GM21423 (cell line): ENCODE data around the gene CLIP4.
A peak's percentile ranks its signal among the peaks of the same experiment; 100 is the strongest.
"Not testable (repeated sequence)": the region's sequence is repeated elsewhere in the genome, so short reads cannot be mapped to it uniquely, and the experiment has no call there.

Experiments
- ATAC-seq: cut with Tn5 transposase; IDR thresholded peaks from one replicate; pipeline ENCODE4 v1.9.1; 2021; ENCODE audit warnings: mild to moderate bottlenecking, moderate library complexity; ENCODE audit not compliant: unreplicated experiment

Gene CLIP4, protein sequence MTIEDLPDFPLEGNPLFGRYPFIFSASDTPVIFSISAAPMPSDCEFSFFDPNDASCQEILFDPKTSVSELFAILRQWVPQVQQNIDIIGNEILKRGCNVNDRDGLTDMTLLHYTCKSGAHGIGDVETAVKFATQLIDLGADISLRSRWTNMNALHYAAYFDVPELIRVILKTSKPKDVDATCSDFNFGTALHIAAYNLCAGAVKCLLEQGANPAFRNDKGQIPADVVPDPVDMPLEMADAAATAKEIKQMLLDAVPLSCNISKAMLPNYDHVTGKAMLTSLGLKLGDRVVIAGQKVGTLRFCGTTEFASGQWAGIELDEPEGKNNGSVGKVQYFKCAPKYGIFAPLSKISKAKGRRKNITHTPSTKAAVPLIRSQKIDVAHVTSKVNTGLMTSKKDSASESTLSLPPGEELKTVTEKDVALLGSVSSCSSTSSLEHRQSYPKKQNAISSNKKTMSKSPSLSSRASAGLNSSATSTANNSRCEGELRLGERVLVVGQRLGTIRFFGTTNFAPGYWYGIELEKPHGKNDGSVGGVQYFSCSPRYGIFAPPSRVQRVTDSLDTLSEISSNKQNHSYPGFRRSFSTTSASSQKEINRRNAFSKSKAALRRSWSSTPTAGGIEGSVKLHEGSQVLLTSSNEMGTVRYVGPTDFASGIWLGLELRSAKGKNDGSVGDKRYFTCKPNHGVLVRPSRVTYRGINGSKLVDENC

DNA sequence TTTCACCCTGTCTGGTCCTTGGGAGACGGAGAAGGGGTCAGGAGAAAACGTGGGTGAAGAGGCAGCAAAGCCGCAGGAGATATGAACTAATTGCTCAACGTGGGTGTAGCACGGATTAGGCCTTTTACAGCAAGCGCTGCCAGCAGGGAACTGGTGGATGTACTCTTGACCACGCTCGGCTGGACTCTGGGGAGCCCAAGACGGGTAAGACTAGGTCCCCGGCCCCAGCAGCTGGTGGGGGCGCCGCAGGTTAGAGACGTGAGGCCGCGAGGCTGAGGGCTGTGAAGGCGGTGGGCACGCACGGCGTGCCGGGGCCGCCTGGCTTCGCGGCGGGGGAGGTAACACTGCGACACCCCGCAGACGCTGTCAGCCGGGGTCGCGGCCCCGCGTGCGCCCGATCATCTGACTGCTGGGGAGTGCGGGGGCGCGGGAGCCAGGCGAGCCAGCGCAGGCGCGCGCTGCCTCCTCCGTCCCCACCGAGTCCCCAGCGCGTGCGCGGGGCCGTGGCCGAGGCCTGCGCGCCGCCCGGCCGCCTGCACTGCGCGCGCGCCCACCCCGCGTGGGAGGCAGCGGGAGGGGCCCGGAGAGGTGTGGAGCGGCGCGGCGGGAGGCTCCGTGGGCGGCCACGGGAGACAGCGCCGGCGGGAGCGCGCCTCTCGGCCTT, at the start of gene CLIP4:
CLIP4 (plus strand) TSS at position 470 of the 664 bp plus-strand sequence. CDS start 5,974 bp downstream, outside the sequence.
- ATAC-seq, result peak; percentile 34

DNA sequence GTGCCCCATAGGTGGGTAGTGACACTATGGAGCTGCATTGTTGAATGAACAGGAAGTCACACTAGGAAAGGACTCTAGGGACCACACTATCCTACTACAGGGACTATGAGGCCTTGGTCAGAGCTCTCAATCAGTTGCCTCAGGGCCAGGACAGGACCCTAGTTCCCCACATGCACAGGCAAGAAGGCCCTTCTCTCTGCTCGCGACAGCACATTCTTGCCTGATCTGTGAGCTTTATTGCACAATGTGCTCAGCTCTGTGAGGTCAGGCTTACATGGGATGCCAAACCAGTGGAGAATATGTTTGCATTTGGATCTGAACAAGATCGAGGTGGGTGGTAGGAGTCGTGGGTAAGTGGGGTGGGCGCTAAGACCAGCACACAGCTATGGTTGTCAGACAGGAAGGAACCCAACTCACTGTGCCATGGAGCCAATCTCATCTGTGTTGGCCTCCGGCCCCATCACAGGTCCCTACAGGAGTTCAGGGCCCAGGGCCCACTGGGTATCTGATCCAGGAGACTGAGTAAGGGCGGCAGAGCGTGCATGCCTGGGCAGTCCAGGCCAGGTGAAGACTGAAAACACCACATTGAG, 48.8 kb upstream of the CLIP4 start:
- ATAC-seq, result no peak

DNA sequence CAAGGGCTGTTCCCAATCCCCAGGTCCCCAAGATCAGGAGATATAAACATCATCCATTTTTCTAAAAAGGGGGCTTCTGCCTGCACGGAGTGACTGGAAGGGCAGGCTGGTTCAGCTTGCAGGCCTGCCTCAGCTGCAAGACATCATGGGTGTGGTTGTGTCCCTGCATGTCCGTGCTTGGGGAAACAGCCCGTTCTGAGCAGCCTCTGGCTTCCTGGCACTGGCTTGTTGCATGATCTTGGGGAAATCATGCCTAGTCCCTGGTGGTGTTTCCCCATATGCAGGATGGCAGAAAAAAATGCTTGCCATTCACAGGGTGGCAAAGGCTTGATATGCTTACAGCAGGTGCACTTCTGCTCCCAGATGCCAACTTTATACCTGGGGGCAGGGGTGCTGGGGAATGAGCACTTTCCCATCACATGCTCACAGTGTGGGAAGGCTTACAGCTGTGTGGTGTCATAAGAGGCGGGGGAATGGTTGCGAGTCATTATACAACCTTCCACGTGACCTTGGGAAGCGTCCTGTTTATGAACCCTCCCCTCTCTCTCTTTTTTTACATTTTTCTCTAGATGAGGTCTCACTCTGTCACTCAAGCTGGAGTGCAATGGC, 48.1 kb upstream of the CLIP4 start:
- no peak for ATAC-seq

DNA sequence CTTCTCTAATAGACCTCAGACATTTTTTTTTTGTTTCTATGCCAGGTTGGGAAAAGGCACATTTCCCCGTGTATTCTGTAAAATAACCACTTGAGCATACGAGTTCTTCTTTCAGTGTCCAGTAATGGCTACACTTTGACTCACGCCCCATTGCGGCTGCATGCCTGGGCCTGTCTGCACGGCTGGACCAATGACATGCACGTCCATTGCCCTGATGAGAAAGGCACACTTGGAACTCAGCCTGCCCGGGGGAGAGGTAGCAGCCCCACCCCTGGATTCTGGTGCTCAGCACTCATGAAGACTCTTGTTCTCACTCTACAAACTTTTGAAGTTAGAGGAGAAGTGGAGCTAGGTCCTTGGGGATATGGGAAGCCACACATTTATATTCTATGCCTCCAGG, 46.7 kb upstream of the CLIP4 start:
- no peak for ATAC-seq

DNA sequence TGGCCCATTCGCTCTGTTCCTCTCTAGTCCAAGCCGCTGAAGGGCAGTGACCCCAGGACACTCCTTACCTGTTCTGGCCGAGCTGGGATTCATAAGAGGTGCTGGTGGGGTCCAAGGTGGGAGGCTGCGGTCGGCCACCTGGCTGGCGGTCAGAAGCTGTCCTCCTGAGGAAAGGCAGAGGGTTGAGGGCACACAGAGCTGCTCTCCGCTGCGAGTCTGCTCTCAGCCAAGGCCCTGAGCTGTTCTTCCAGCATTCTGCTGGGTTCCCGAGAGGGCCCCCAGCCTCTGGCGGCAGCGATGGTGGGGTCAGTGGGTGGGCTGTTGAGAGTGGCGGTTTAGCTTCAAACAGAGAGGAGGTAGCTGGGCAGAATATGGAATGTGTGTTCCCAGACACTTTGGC, 44.7 kb upstream of the CLIP4 start:
- ATAC-seq, result no peak

DNA sequence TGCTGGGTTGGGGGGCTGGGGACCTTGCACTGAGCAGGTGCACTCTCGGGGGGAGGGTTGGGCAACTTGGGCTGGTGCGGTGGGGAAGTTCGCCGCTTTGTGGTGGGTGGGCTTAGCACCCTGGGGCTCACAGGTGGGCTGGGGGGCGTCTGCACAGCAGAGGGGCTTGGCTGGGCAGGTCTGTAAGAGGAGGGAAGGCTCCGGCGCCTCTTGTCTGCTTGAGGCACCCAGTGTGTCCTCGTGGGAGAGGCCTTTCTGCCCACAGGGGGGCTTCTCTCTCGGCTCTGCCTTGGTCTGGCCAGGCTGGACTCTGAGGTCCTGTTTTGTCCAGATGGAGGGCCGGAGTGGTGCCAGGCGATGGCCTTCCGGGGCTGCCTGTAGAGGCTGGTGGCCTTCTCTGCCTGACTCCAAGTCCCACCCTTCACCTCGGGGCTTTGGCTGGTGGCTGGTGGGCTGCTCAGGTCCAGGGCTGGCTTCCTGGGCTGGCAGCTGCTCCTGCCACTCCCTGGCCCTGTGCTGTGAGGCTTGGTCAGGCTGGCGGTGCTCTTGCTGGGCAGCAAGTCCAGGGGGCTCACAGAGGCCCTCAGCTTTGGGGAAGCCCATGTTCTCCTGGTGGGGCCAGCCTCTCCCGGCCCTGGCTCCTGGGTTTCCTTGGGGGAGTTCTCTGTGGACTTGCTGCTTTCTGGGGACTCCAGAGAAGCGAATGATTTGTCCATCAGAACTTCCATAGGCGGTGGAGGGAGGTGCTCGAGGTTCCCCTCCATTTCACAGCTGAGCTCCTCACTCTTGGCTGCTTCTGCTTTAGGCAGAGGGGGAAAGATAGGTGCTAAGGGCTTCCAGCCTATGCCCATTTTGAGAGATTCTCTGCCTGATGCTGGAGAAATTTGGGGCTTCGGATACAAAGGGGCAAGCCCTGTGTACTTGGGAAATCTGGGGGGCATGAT, 43.9 kb upstream of the CLIP4 start:
- no peak for ATAC-seq

DNA sequence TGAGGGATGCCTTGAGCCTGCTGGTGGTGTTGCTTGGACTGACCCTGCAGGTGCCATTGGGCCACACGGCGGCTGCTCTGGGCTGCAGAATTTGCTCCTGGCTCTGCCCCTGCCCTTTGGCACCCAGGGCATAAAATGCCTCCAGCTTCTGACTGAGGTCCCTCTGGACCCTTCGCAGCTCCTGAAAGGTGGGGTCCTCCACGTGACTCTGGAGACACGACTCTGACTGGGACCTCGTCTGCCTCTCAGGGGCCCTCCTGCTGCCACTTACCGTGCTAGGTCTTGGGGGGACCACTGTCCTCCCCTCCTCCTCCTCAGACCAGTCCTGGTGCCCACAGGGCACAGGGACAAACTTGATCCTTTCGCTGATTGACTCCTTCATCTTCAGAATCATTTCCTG, 43.0 kb upstream of the CLIP4 start:
- ATAC-seq, result no peak

DNA sequence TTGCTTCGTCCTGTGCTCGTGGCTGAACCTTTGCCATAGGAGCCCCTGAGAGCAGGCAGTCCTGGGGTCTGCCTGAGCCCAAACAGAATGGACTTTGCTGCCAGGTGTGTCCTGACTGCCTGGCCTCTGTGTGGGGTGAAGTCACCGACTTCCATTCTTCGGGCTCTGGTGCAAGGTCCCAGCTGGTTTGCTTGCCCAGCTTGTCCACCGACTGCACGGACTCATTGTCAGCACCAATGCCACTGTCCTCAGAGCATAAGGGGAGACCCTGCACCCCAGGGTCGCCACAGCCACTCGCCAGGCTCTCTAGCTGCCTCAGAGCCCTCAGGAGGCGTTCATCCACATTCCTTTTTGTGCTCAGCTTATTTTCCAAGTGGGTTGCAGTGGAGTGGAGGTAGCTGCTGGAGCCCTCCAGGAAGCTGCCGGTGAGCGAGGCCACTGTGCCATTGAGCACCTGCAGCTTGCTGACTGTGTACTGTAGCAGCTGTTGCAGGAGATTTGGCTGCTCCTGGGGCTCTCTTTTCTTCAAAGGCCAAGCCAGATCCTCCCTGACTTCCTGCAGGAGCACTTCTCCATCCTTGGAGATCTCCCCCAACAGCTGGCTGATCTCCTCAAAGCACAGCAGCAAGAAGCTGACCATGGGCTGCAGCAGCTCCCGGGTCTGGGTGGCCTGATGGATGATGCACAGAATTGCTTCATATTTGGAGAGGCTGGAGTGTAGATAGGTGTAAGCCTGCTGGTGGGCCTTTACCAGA, 42.1 kb upstream of the CLIP4 start:
- ATAC-seq, result no peak

DNA sequence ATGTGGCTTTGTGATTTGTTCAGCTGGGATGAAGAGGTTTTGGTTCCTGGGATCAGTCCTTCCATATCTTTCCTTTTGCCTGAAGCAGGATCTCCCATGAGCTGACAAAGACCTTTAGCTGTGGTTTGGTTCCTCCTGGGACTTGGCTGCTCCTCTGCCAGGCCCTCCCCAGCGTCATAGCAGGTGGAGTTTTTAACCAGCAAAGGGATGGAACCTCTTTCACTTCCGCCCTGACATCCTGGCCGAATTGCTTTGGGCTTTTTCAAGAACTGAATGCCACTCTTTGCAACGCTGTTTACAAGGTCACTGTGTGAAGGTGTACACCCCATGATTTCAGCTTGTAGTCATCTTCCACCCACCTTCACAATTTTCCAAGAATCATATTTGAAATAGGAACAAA, 41.3 kb upstream of the CLIP4 start:
- ATAC-seq, result no peak

DNA sequence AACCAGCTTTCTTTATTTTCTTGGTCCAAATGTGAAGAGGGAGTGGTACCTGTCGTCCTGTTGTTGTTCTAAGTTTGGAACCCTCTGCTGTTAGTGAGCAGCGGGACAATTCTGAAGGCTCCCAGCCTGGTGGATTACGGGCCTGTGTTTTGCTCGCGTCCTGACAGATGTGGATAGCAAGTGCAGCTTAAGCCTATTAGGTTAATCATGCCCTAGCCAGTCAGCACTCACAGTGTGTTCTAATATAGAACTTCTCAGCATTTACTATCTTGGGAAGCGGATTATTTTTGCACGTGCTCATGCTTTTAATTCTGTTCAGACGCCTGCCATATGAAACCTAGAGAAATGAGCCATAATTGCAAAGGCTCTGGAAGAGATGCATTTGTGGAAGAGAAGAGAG, 40.8 kb upstream of the CLIP4 start, which contains the start of gene PCARE:
PCARE (minus strand) TSS at position 113 of the 400 bp plus-strand sequence. CDS start 262 bp downstream, outside the sequence.
- no peak for ATAC-seq

DNA sequence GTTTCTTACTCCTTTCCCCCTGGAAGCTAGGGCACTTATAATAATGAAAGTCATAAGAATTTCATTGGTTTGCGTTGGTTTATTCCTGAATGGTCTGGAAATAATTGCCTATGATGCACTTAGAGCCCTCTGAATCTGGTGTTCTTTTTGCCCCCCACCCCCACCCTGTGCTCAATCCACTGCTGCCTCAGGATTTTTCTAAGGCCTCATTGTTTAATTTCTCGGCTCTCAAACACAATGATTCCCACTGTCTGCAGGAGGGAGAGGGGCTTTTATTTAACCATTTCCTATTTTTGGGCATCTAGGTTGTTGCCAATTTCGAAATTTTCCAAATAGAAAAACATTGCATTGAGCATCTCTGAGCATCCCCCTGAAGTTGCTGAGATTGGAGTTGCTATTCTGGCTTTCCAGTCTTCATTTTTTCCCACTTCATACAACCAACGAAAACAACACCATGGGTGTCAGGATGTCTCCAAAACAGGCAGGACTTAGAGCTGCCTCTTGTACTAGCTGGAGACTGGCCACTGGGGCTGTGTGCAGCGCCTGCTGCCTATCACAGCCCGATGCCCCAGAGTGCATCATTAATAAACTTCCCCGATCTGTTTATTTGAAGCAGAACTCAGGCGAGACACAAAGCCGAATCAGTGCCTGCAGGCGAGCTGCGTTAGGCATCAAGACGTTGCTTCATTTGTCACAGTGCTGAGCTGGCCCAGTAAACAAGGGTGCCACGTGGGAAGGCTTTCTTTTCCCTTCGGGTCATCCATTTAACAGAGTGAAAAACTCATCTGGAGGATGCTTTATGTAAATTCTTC, 39.1 kb upstream of the CLIP4 start:
- ATAC-seq, result no peak

DNA sequence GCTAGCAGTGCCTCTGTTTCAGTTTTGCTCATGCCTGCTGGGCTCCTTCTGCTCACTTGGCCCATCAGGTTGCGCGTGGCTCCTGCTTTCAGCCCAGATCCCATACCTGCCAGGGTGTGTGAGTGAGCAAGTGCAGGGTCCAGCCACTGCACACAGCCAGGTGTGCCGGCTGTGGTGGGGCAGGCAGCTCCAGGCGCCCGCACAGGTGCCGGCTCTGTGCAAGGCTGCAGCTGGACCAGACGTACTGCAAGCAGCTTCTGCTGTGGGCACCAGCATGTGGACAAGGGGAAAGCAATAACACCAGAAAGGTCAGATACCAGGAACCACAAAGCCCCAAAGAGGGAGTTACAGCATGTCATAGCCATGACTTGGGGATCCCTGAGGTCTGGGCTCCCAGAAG, 35.3 kb upstream of the CLIP4 start:
- no peak for ATAC-seq

DNA sequence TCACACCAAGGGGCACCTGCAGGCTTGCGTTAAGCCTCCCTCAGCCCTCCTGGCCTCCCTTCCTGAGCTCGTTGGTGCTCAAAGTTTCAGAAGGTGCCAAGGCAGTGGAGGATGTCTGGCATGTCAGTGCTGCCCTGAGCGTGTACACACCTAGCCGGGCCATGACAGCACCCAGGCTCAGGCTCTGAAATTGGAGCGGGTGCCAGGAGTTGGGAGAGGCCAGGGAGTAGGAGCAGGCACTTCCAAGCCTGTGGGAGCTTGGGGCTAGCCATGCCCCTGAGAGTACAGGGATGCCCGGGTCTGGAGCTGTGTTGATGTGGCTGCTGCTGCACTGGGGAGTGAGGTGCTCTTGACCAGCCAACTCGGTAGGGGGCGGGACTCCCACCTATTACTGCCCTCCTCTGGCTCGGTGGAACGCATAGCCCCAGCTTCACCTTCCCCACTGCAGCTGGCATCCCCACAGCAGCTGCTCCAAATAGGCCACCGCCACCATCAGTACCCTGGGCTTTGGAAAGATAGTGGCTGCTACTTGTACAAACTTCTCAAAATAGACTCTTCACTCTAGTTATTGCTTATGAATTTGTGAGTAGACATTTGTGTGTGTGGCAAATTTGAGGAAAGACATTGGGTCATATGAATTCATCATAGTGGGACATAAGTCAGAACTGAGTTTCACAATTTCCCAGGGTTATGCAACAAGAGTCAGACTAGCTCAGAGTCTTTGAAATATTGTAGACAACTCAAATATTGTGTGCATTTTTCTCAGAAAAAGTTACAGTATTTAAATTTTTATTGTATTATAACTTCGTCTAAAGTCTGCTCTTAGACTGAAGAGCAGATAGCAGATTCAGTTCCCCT, 34.1 kb upstream of the CLIP4 start:
- ATAC-seq, result no peak

DNA sequence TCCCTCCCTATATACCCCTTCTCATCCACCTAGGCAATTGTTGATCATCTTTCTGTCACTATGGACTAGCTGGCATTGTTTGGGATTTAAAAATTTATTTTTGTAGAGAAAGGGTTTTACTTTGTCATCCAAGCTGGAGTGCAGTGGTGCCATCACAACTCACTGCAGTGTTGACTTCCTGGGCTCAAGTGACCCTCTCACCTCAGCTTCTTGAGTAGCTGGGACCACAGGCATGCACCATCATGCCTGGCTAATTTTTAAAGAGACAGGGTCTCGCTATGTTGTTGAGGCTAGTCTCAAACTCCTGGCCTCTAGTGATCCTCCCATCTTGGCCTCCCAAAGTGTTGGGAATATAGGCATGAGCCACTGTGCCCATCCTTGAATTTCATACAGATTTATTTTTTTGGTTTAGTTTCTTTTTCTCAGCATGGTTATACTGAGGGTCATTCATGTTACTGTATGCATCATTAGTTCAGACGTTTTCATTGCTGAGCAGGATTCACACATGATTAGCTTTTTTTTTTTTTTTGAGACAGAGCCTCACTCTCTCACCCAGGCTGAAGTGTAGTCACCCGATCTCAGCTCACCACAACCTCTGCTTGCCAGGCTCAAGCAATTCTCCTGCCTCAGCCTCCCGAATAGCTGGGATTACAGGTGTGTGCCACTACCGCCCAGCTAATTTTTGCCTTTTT, 32.3 kb upstream of the CLIP4 start:
- ATAC-seq, result peak; percentile 81

DNA sequence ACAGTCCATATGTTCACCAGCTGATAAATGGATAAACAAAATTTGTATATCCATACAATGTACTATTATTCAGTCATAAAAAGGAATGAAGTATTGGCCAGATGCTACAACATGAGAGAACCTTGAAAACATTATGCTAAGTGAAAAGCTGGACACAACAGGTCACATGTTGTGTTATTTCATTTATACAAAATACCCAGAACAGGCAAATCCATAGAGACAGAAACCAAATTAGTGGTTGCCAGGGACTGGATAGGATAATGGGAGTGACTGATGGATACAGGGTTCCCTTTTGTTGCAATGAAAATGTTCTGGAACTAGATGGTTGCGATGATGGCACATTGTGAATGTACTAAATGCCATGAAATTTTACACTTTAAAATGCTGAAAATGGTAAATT, 30.7 kb upstream of the CLIP4 start:
- ATAC-seq, result no peak

DNA sequence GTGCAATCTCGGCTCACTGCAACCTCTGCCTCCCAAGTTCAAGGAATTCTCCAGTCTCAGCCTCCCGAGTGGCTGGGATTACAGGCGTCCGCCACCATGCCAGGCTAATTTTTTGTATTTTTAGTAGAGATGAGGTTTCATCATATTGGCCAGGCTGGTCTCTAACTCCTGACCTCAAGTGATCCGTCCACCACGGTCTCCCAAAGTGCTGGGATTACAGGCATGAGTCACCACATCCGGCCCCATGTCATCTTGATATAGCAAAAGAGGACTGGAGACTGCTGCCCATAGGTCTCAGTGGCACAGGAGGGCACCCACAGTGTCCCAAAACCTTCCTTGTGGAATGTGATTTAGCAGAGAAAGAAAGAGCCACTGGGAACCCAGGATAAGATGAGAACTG, 24.9 kb upstream of the CLIP4 start:
- not testable (repeated sequence) for ATAC-seq

DNA sequence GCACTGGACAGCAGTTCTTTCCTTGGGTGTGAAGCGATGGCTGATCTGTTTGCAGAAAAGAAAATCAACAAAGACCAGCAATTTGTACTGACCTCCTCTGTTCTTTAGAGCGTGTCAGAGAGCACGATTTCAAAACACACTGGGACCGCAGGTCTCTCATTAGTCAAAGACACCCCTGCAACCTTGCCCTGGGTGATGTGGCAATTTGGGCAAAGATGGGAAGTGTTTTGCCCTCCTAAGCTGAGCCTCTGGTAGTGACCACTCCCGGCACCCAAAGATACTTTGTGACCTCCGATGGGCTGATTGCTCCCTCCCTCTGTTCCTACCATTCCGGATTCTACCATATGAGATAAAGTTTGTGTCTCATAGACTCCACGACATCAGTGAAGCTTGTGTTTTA, 18.2 kb upstream of the CLIP4 start:
- ATAC-seq, result no peak
